Lower lobe of right lung (tissue), 2 donors: Measurements from ENCODE around the gene CLSTN2. TPM values are rescaled to one million over a fixed set of nuclear protein-coding genes. Genes with fewer than 3 reads are reported as not detected.

ENCODE experiments used
- ATAC-seq, 2 donors: fragments of 200-7000 bp; cut with Tn5 transposase; one replicate each; pipeline ENCODE4 v1.9.1; 2020 to 2022; ENCODE audit warnings: mild to moderate bottlenecking in 2 of 2, moderate library complexity in 2 of 2
- DNase-seq: peaks from one replicate; pipeline ENCODE4 v3.0.0-alpha.2; 2020
- H3K27ac ChIP-seq: fragments of 200-600 bp; one replicate; pipeline ENCODE4 v1.8.0; 2022
- H3K27me3 ChIP-seq: fragments of 200-600 bp; one replicate; pipeline ENCODE4 v1.8.0; 2022; ENCODE audit warnings: low read depth
- H3K36me3 ChIP-seq: fragments of 200-600 bp; one replicate; pipeline ENCODE4 v1.8.0; 2022; ENCODE audit warnings: mild to moderate bottlenecking
- H3K4me1 ChIP-seq: fragments of 200-600 bp; one replicate; pipeline ENCODE4 v1.8.0; 2022
- H3K4me3 ChIP-seq: fragments of 200-600 bp; one replicate; pipeline ENCODE4 v1.8.0; 2022; ENCODE audit warnings: mild to moderate bottlenecking
- H3K9me3 ChIP-seq: fragments of 200-600 bp; one replicate; pipeline ENCODE4 v1.8.0; 2022
- intact Hi-C: fragments of 100-400 bp; cut with DNase I; formaldehyde crosslinking; loops from one replicate; pipeline ENCODE4 v1.11.0; 2022
- total RNA-seq: library from RNA; stranded (reverse); fragmentation: NEBNext Ultra II Directional; extraction: Animal tissue kit (Norgen Biotek cat#: 25700); gene quantifications from one replicate; pipeline ENCODE4 v1.2.1, GENCODE V29; 2021
- TF ChIP-seq, protein P1 (sequence below): fragments of 200-600 bp; IDR thresholded peaks from one replicate; pipeline ENCODE4 v1.8.0; 2022; ENCODE audit warnings: antibody characterized with exemption, mild to moderate bottlenecking
- donor health status: DM: no; HTN: yes; CAD: no; lungs with severe emphysema.

The CLSTN2 gene
- total RNA-seq, 1 donor from 2014 or later = 4.5 TPM

DNA sequence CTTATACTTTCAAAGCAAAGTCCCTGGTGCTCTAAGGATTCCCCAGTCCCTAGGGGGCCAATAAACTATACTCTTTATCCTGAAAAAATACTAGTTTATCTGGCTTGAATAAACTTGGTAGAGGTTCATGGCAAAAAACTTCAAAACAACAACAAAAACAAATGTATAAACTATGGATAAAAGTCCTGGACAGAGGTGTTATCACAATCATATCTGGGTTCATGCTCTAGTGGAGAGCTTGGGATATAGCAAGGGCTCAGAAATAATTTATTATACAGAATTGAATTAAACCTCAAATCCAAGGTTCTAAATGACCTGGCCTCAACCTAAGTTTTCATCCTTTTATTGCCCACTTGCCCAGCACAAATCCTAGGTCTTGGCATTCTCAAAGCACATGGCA is 644.3 kb downstream of the CLSTN2 start:
- TF ChIP-seq, protein P1, sequence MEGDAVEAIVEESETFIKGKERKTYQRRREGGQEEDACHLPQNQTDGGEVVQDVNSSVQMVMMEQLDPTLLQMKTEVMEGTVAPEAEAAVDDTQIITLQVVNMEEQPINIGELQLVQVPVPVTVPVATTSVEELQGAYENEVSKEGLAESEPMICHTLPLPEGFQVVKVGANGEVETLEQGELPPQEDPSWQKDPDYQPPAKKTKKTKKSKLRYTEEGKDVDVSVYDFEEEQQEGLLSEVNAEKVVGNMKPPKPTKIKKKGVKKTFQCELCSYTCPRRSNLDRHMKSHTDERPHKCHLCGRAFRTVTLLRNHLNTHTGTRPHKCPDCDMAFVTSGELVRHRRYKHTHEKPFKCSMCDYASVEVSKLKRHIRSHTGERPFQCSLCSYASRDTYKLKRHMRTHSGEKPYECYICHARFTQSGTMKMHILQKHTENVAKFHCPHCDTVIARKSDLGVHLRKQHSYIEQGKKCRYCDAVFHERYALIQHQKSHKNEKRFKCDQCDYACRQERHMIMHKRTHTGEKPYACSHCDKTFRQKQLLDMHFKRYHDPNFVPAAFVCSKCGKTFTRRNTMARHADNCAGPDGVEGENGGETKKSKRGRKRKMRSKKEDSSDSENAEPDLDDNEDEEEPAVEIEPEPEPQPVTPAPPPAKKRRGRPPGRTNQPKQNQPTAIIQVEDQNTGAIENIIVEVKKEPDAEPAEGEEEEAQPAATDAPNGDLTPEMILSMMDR = no peak
- ATAC-seq (no peak), DNase-seq (no peak)
- Histone ChIP-seq H3K27ac (no peak overlapping the region), H3K27me3 (no peaks in the 10 kb centered on the region), H3K4me1 (no peaks in the 10 kb centered on the region), H3K9me3 (no peaks in the 10 kb centered on the region), H3K36me3 (no peaks in the 10 kb centered on the region), H3K4me3 (no peak overlapping the region)
- intact Hi-C loops = no loop called here

DNA sequence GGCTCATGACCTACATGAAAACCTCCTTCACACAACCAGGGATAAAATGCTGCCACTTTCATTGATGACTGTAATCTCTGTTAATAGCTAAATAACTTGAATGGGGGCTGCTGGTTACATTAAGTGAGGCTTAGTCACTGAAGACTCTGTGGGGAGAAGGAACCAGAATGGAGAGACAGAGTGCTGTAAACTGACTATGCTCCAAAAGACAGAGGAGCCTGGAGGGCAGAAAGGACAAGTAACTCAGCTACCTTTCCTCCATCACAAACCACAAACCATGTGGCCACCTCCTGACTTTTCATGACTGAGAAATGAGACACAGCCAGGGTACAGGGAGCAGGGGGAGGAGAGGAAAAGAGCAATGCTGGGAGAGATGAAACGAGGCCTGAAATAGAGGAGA is 645.8 kb downstream of the CLSTN2 start:
- intact Hi-C loops = no loop called here
- TF ChIP-seq, protein P1 = no peak

DNA sequence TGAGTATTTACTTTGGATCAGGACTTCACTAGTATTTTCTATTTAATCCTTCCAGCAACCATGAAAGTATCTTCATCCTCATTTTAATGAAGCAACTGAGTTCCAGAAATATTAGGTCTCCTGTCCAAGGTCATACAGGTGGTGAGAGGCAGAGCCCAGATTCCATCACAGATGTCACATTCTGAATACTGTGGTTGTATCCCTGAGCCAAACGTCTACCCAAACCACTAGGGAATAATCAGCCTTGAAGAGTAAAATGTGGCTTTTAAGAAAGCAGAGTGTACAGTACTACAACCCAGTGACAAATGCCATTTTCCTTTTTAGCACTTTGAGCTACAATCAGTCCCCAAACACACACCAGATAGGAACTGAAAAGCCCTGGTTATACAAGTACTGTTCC is 649.6 kb downstream of the CLSTN2 start:
- H3K4me1 ChIP-seq = no peaks in the 10 kb centered on the region
- no peak for DNase-seq
- intact Hi-C loops = no loop called here
- no peak overlapping the region for H3K4me3 ChIP-seq
- TF ChIP-seq, protein P1 = no peak
- no peaks in the 10 kb centered on the region for H3K27me3 ChIP-seq
- H3K9me3 ChIP-seq = no peaks in the 10 kb centered on the region
- no peaks in the 10 kb centered on the region for H3K36me3 ChIP-seq
- no peak for ATAC-seq
- no peak overlapping the region for H3K27ac ChIP-seq

More for the DNA sequence above, 645.8 kb downstream of the CLSTN2 start:
- ATAC-seq (no peak), DNase-seq (no peak)
- H3K4me3 ChIP-seq = no peak overlapping the region
- no peaks in the 10 kb centered on the region for H3K4me1 ChIP-seq
- H3K27me3 ChIP-seq = no peaks in the 10 kb centered on the region
- H3K36me3 ChIP-seq = no peaks in the 10 kb centered on the region
- H3K27ac ChIP-seq = no peak overlapping the region
- H3K9me3 ChIP-seq = no peaks in the 10 kb centered on the region

DNA sequence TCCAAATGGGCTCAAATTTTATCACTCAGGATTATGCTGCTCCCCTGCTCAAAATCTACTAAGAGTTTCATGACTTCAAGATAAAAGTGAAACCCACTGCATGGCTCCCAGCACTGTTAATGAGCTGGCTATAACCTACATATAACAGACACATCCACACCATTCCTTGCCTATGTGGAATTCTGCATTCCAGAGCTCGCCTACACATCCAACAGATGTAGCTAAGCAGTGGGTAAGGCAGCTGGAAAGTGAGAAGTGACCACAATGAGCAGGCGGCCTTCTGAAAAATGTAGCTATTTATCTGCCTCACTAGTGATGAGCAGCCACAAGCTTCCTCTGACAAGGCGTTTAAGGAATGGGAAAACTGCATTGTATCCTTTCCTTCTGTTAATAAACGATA is 650.8 kb downstream of the CLSTN2 start:
- TF ChIP-seq, protein P1 = no peak
- intact Hi-C loops = no loop called here
- no peak overlapping the region for H3K27ac ChIP-seq

DNA sequence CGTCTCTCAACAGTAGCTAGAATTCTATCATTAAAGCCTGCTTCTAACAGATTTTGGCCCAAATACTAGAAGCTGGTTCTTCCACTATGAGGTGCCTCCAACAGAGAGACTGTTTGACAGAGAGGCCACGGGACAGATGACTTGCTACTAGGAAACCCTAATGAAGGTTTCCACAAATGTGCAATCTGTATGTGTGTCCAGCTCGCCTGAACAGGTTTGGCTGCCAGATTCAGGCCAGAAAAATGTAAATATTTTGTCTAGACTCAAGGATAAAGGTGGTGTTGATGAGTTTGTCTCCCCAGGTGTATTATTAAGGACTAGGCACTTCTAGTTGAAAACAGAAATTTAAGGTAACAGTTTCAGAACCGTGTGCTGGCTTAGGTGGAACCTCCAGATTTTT is 651.3 kb downstream of the CLSTN2 start:
- H3K27ac ChIP-seq = no peak overlapping the region
- H3K4me3 ChIP-seq = no peak overlapping the region
- no peaks in the 10 kb centered on the region for H3K4me1 ChIP-seq
- ATAC-seq (no peak), DNase-seq (no peak)
- no peaks in the 10 kb centered on the region for H3K27me3 ChIP-seq
- H3K9me3 ChIP-seq = no peaks in the 10 kb centered on the region
- TF ChIP-seq, protein P1 = no peak
- intact Hi-C loops = no loop called here
- no peaks in the 10 kb centered on the region for H3K36me3 ChIP-seq

More for the DNA sequence above, 650.8 kb downstream of the CLSTN2 start:
- H3K36me3 ChIP-seq = no peaks in the 10 kb centered on the region
- no peak for ATAC-seq
- no peaks in the 10 kb centered on the region for H3K9me3 ChIP-seq
- no peak for DNase-seq
- no peak overlapping the region for H3K4me3 ChIP-seq
- no peaks in the 10 kb centered on the region for H3K4me1 ChIP-seq
- no peaks in the 10 kb centered on the region for H3K27me3 ChIP-seq

DNA sequence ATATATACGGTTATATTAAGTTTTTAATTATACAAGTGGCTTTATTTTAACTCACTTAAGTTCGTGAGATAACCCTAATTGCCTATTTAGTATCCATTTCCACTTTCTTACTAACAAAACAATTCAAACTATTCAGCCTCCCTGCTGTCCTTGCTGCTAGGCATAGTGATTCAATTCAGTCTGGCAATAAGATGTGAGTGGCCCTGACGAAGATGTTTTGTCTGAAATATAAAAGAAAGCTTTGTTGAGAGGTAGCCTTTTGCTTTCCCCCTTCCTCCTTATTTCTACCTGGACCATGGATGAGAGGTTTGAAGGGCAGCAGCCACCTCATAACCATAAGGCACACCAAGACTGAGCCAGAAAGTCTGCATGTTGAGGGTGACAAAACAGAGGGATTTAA is 653.6 kb downstream of the CLSTN2 start:
- no peak for ATAC-seq
- intact Hi-C loops = no loop called here
- no peaks in the 10 kb centered on the region for H3K36me3 ChIP-seq
- H3K9me3 ChIP-seq = no peaks in the 10 kb centered on the region
- H3K27me3 ChIP-seq = no peaks in the 10 kb centered on the region
- H3K4me1 ChIP-seq = no peaks in the 10 kb centered on the region
- H3K27ac ChIP-seq = no peak overlapping the region
- H3K4me3 ChIP-seq = no peak overlapping the region
- no peak for DNase-seq
- TF ChIP-seq, protein P1 = no peak
